ENCODE measurements around the gene PDP2.

DNA sequence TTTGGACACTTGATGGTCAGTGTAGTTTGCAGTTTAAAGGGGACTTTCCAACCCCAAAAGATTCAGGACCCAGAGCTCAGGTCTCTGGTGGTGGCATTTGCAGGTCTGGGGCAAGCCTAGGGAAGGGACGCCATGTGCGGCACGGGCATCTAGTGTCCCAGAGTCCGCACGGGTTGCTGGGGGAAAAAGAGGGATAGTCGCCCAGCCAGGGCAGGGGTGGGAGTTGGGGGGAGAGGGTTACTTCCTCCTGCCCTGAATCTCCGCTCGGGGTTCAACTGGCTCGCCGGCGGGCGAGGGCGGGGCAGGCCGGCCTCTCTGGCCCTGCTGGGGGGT, 36.3 kb upstream of the PDP2 start:
- no peak for TF ChIP-seq POLR2A (IDR thresholded peaks at IDR 0.05)
- TF ChIP-seq, protein P1, sequence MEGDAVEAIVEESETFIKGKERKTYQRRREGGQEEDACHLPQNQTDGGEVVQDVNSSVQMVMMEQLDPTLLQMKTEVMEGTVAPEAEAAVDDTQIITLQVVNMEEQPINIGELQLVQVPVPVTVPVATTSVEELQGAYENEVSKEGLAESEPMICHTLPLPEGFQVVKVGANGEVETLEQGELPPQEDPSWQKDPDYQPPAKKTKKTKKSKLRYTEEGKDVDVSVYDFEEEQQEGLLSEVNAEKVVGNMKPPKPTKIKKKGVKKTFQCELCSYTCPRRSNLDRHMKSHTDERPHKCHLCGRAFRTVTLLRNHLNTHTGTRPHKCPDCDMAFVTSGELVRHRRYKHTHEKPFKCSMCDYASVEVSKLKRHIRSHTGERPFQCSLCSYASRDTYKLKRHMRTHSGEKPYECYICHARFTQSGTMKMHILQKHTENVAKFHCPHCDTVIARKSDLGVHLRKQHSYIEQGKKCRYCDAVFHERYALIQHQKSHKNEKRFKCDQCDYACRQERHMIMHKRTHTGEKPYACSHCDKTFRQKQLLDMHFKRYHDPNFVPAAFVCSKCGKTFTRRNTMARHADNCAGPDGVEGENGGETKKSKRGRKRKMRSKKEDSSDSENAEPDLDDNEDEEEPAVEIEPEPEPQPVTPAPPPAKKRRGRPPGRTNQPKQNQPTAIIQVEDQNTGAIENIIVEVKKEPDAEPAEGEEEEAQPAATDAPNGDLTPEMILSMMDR (IDR thresholded peaks at IDR 0.05 in 8 of 11, conservative IDR thresholded peaks at IDR 0.05 in 3 of 11) = no peak
